ENCODE measurements around the gene BTBD7. TPM values are rescaled to one million over a fixed set of nuclear protein-coding genes. Genes with fewer than 3 reads are reported as not detected.

Gene BTBD7
- total and polyA plus RNA-seq, 2 donors (not counting 3 experiments of a cell fraction or from before 2014, with no cell fraction given) = 20.9 to 50.2 TPM

DNA sequence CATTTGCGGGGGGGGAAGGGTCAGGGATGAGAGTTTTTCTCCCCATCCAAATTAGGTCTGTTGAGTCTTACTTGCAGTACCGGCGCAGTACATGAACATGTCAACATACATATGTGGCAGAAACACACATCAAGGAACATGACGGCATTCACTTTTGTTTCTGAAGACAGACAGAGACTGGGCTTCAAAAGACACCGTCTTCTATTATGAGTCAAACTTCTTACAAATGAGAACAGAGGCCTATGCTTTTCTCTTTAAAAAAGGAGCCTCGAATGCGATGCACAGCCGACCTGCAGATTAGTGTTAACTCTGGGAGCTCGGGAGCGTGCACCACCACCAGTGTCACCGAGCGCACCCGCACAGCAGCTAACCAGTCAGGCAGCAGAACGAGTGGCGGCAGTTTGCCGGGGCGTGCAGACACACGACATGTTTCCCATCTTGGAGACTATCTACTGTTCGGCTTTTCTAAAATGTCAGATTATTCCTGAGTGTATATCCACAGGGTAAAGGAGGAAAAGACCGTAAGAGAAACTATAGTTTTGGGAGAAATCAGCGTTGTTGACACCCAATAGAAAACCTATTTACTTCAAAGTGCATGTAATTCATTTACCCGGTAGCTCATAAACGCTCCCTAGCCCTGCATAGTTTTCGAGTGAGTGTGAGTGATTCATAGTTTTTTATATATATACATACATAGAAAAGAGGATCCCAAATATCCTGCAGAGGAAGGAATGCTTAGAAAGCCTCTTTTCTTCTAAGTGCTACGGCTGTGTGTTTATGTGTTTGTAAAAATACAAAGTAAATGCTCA lies 92.8 kb downstream of the BTBD7 start:
- no peaks in the 10 kb centered on the region for H3K9me3 ChIP-seq (replicated peaks; ENCODE audit: control insufficient read depth, insufficient read depth, low read length)
- BruUV-seq (replicated peaks) = no TSS peak
- intact Hi-C loops (cut with micrococcal nuclease) (no loop called here), dilution Hi-C loops (cut with MboI; ENCODE audit: extremely low pct_ligation_motif_present, low sequenced_read_pairs) (no loop called here)
- ChIA-PET CTCF (no interaction called here), POLR2A (no interaction called here)
- H2AFZ ChIP-seq (ENCODE audit: low read depth, low read length) = no peak overlapping the region
- no peaks in the 10 kb centered on the region for H3K9me1 ChIP-seq (replicated peaks; ENCODE audit: control insufficient read depth, extremely low read depth, insufficient read depth, low read length)
- H3K9ac ChIP-seq (replicated peaks; ENCODE audit: extremely low read depth, insufficient read depth, low read length) = no peak overlapping the region
- DNase-seq (ENCODE audit: low read depth, low spot score) = no peak
- H3K27me3 ChIP-seq (ENCODE audit: control insufficient read depth in 2 of 2, insufficient read depth in 2 of 2, low read length in 2 of 2) = no peaks in the 10 kb centered on the region
- H3K36me3 ChIP-seq (ENCODE audit: control insufficient read depth in 2 of 2, extremely low read depth in 1 of 2, insufficient read depth in 2 of 2, low read length in 2 of 2) = peaks cover 5 to 17% of the 10 kb centered on the region in 2 experiments
- TF ChIP-seq MYC (IDR thresholded peaks at IDR 0.05; ENCODE audit: low read depth, low read length) = no peak
- no peak for TF ChIP-seq FOS (IDR thresholded peaks at IDR 0.05; ENCODE audit: borderline replicate concordance, insufficient read depth, low read length)
- TF ChIP-seq, protein P1, sequence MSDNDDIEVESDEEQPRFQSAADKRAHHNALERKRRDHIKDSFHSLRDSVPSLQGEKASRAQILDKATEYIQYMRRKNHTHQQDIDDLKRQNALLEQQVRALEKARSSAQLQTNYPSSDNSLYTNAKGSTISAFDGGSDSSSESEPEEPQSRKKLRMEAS (IDR thresholded peaks at IDR 0.05; ENCODE audit: insufficient read depth, insufficient read length) = no peak
- no peak for TF ChIP-seq CTCF (IDR thresholded peaks at IDR 0.05; ENCODE audit: extremely low read depth in 1 of 2, insufficient read depth in 1 of 2, low read depth in 1 of 2, low read length in 2 of 2)
- no peak for TF ChIP-seq JUN (IDR thresholded peaks at IDR 0.05; ENCODE audit: borderline replicate concordance, insufficient read depth, insufficient read length, low read depth)
- TF ChIP-seq POLR2A (IDR thresholded peaks at IDR 0.05; ENCODE audit: low read depth, low read length) = no peak
- TF ChIP-seq GATA2 (IDR thresholded peaks at IDR 0.05; ENCODE audit: insufficient read depth, insufficient read length, low read depth, low read length) = no peak
- no peak for TF ChIP-seq EZH2 (IDR thresholded peaks at IDR 0.05; ENCODE audit: borderline replicate concordance, low read depth, low read length, severe bottlenecking)
- no peak for TF ChIP-seq POLR2AphosphoS5 (IDR thresholded peaks at IDR 0.05; ENCODE audit: insufficient read depth, low read depth, low read length)
- H3K4me2 ChIP-seq (ENCODE audit: insufficient read depth, low read length) = no peak overlapping the region
- H4K20me1 ChIP-seq (replicated peaks; ENCODE audit: control insufficient read depth, extremely low read depth, insufficient read depth, low read length) = no peaks in the 10 kb centered on the region
- FAIRE-seq = no peak
- H3K4me3 ChIP-seq (replicated peaks in 1 of 3; ENCODE audit: insufficient read depth in 1 of 3, low read depth in 1 of 3, low read length in 3 of 3) = no peak overlapping the region
- no peak overlapping the region for H3K27ac ChIP-seq (ENCODE audit: insufficient read depth, low read depth, low read length)
- no peaks in the 10 kb centered on the region for H3K4me1 ChIP-seq (ENCODE audit: control insufficient read depth, extremely low read depth, insufficient read depth, low read length)
- H3K79me2 ChIP-seq (ENCODE audit: control insufficient read depth, insufficient read depth, low read length) = no peaks in the 10 kb centered on the region

Measured in endothelial cell of umbilical vein (primary cell).